RWPE2 (cell line): ENCODE results near the gene GPR137B.

Source experiments
- ATAC-seq: fragments of 200-7000 bp; cut with Tn5 transposase; 3 replicates; pipeline ENCODE4 v1.9.1; 2021; ENCODE audit warnings: low read depth
- DNase-seq: peaks from one replicate; pipeline ENCODE4 v3.0.0-alpha.2; 2020; ENCODE audit warnings: low spot score
- H3K27ac ChIP-seq: fragments of 450-650 bp; 2 replicates; pipeline ENCODE4 v1.5.1; 2017; ENCODE audit warnings: mild to moderate bottlenecking; ENCODE audit not compliant: poor library complexity, severe bottlenecking
- H3K27me3 ChIP-seq: fragments of 250-450 bp; sonication (Bioruptor Pico); 2 replicates; pipeline ENCODE4 v1.5.1; 2021; ENCODE audit warnings: mild to moderate bottlenecking, moderate library complexity; ENCODE audit not compliant: insufficient read depth, poor library complexity, severe bottlenecking
- H3K36me3 ChIP-seq: fragments of 250-450 bp; sonication (Bioruptor Pico); 2 replicates; pipeline ENCODE4 v1.5.1; 2020; ENCODE audit warnings: low read depth, mild to moderate bottlenecking, moderate library complexity
- H3K4me1 ChIP-seq: fragments of 250-450 bp; sonication (Bioruptor Pico); 2 replicates; pipeline ENCODE4 v1.5.1; 2021; ENCODE audit warnings: mild to moderate bottlenecking, moderate library complexity; ENCODE audit not compliant: insufficient read depth, poor library complexity, severe bottlenecking
- H3K4me3 ChIP-seq: fragments of 250-450 bp; sonication (Bioruptor Pico); 2 replicates; pipeline ENCODE4 v1.5.1; 2021; ENCODE audit warnings: mild to moderate bottlenecking, moderate library complexity; ENCODE audit not compliant: severe bottlenecking
- H3K9me3 ChIP-seq: fragments of 250-450 bp; sonication (Bioruptor Pico); 2 replicates; pipeline ENCODE4 v1.5.1; 2021; ENCODE audit warnings: mild to moderate bottlenecking, moderate library complexity; ENCODE audit not compliant: severe bottlenecking
- CTCF ChIP-seq: fragments of 450-650 bp; IDR thresholded peaks from one replicate; pipeline ENCODE4 v1.5.1; 2017; ENCODE audit warnings: mild to moderate bottlenecking, moderate library complexity; ENCODE audit not compliant: poor library complexity, severe bottlenecking

Gene GPR137B

GRCh38 chr1:236123563-236123962, 18.8 kb upstream of the GPR137B start:
- no peak for TF ChIP-seq CTCF
- no peak for ATAC-seq
- no peaks in the 10 kb centered on the region for H3K4me1 ChIP-seq

GRCh38 chr1:236124965-236125364, 17.4 kb upstream of the GPR137B start:
- Histone ChIP-seq H3K27me3 (no peaks in the 10 kb centered on the region), H3K9me3 (no peaks in the 10 kb centered on the region), H3K27ac (no peak overlapping the region), H3K36me3 (no peaks in the 10 kb centered on the region), H3K4me3 (no peak overlapping the region), H3K4me1 (no peaks in the 10 kb centered on the region)
- DNase-seq (no peak), ATAC-seq (no peak)
- TF ChIP-seq CTCF, result no peak

More at GRCh38 chr1:236123563-236123962, 18.8 kb upstream of the GPR137B start:
- Histone ChIP-seq H3K36me3 (no peaks in the 10 kb centered on the region), H3K27me3 (no peaks in the 10 kb centered on the region), H3K27ac (no peak overlapping the region), H3K4me3 (no peak overlapping the region), H3K9me3 (no peaks in the 10 kb centered on the region)
- no peak for DNase-seq

DNA sequence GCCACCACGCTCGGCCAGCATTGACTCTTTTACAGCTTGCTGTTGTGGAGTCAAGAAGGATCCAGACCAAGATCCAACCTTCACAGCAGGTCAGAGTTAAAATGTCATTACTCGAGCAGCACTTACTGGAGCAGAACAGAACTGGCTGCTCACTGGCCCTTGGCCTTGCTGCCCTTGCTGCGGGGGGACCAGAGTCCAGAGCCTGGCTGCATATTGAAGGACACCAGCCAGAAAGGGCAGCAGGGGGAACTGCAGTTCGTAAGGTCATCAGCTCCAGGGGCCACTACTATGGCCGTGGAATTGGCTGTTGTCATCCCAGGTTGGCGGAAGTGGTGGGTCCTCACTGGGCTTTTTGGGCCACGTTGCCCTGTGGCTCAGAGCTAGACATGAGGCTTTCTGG, 15.3 kb upstream of the GPR137B start:
- Histone ChIP-seq H3K36me3 (no peaks in the 10 kb centered on the region), H3K4me3 (no peak overlapping the region), H3K4me1 (no peaks in the 10 kb centered on the region), H3K27me3 (no peaks in the 10 kb centered on the region), H3K27ac (no peak overlapping the region), H3K9me3 (no peaks in the 10 kb centered on the region)
- TF ChIP-seq CTCF, result no peak
- DNase-seq (no peak), ATAC-seq (no peak)

DNA sequence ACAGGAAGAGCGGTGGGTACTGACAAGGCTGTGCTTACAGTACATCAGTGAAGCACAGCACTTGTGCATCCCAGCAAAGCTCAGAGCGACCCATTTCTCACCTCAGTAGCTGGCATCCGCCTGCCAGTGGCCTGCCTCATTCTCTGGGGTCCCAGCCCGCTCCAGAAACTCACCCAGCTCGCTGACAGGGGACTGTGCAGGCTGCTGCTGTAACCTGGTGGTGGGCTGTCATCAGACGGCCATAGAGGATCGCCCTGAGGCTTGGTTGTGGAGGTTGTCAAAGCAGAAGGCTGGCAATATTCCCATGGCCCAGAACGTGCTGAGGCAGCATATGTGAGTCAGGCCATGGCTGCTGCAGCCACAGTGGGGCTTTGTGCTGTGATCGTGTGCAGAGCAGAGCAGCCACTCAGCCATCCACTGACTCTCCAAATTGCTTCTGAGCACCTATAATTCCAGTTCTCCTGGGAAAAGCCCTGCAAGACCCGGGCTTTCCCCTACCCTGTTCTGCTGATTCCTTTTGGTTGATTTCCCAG, 13.6 kb upstream of the GPR137B start:
- Histone ChIP-seq H3K36me3 (no peaks in the 10 kb centered on the region), H3K9me3 (no peaks in the 10 kb centered on the region), H3K27me3 (no peaks in the 10 kb centered on the region), H3K27ac (no peak overlapping the region), H3K4me3 (no peak overlapping the region), H3K4me1 (no peaks in the 10 kb centered on the region)
- no peak for DNase-seq
- no peak for TF ChIP-seq CTCF
- no peak for ATAC-seq

DNA sequence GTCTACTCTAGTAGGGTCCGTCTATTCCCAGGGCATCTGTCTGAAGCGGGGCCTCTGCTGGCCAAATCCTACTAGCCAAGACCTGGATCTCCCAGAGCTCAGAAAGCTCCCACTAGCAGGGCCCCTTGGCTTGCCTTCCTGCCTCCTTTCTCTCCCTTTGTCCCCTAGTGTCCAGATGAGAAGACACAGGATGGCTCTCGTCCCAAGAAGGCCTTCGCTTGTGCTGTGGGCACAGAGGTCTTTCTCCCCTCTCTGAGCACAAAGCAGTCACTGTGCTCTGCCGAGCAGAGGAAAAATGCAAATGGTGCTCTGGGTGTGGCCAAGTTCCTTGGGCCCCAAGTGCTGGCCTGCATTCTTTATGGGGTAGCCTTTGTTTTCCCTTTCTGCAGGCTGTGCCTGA, 13.0 kb upstream of the GPR137B start:
- TF ChIP-seq CTCF, result no peak
- H3K36me3 ChIP-seq, result no peaks in the 10 kb centered on the region
- no peak overlapping the region for H3K4me3 ChIP-seq
- H3K27ac ChIP-seq, result no peak overlapping the region
- no peak for ATAC-seq
- no peaks in the 10 kb centered on the region for H3K9me3 ChIP-seq
- H3K27me3 ChIP-seq, result no peaks in the 10 kb centered on the region
- H3K4me1 ChIP-seq, result no peaks in the 10 kb centered on the region
- DNase-seq, result no peak
